ENCODE results near the gene ST7. TPM values are rescaled to one million over a fixed set of nuclear protein-coding genes. Genes with fewer than 3 reads are reported as not detected.

Gene ST7
- polyA plus RNA-seq, 1 donor (not counting 4 experiments of a cell fraction or from before 2014, with no cell fraction given) = 16.9 TPM

DNA sequence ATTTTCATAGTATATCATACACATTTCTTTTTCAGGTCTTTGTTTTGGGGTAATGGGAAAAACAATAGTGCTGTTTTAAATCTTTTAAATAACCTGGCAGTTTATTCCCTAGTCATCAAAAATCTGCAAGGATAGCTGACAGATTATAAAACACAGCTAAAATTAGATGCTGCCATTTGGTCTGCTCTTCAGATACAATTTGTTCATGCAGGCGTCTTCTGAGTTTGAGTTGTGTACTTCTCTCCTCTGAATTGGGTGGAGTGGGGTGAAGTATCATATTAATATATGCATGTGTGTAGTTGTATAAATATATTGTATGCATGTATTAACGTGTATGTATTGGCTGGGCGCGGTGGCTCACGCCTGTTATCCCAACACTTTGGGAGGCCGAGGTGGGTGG lies 42.9 kb upstream of the ST7 start:
- dilution Hi-C loops (cut with MboI; ENCODE audit: extremely low pct_ligation_motif_present, low sequenced_read_pairs) = no loop called here
- H3K4me2 ChIP-seq (ENCODE audit: control insufficient read depth, extremely low read depth, insufficient read depth, low read depth, low read length) = no peak overlapping the region
- no peaks in the 10 kb centered on the region for H3K9me1 ChIP-seq (ENCODE audit: control insufficient read depth, extremely low read depth, insufficient read depth, low read length)
- no peaks in the 10 kb centered on the region for H4K20me1 ChIP-seq (ENCODE audit: control insufficient read depth, extremely low read depth, insufficient read depth, low read length)
- FAIRE-seq (no peak), DNase-seq (ENCODE audit: low read depth, low spot score) (no peak)
- H3K9me3 ChIP-seq (ENCODE audit: control insufficient read depth, low read depth, low read length) = no peaks in the 10 kb centered on the region
- H3K9ac ChIP-seq (ENCODE audit: control insufficient read depth, extremely low read depth, insufficient read depth, low read length) = no peak overlapping the region
- H3K27me3 ChIP-seq (ENCODE audit: control insufficient read depth, extremely low read depth, insufficient read depth, low read length) = no peaks in the 10 kb centered on the region
- H3K4me3 ChIP-seq (ENCODE audit: control insufficient read depth in 2 of 3, extremely low read depth in 1 of 3, insufficient read depth in 2 of 3, low read depth in 1 of 3, low read length in 3 of 3) = no peak overlapping the region
- H2AFZ ChIP-seq (ENCODE audit: control insufficient read depth, low read length) = no peak overlapping the region
- H3K4me1 ChIP-seq (ENCODE audit: control insufficient read depth, extremely low read depth, insufficient read depth, low read length) = no peaks in the 10 kb centered on the region
- H3K27ac ChIP-seq (ENCODE audit: control insufficient read depth, insufficient read depth, low read length) = no peak overlapping the region
- no peak for TF ChIP-seq EZH2 (IDR thresholded peaks at IDR 0.05; ENCODE audit: low read length)
- TF ChIP-seq, protein P1, sequence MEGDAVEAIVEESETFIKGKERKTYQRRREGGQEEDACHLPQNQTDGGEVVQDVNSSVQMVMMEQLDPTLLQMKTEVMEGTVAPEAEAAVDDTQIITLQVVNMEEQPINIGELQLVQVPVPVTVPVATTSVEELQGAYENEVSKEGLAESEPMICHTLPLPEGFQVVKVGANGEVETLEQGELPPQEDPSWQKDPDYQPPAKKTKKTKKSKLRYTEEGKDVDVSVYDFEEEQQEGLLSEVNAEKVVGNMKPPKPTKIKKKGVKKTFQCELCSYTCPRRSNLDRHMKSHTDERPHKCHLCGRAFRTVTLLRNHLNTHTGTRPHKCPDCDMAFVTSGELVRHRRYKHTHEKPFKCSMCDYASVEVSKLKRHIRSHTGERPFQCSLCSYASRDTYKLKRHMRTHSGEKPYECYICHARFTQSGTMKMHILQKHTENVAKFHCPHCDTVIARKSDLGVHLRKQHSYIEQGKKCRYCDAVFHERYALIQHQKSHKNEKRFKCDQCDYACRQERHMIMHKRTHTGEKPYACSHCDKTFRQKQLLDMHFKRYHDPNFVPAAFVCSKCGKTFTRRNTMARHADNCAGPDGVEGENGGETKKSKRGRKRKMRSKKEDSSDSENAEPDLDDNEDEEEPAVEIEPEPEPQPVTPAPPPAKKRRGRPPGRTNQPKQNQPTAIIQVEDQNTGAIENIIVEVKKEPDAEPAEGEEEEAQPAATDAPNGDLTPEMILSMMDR (optimal IDR thresholded peaks at IDR 0.05 in 1 of 3, IDR thresholded peaks at IDR 0.05 in 1 of 3, conservative IDR thresholded peaks at IDR 0.05 in 1 of 3; ENCODE audit: extremely low read depth in 1 of 3, insufficient read depth in 2 of 3, low read length in 3 of 3) = no peak
- H3K36me3 ChIP-seq (ENCODE audit: control insufficient read depth in 2 of 2, extremely low read depth in 1 of 2, insufficient read depth in 2 of 2, low read length in 2 of 2) = peaks cover 5 to 7% of the 10 kb centered on the region in 2 experiments
- no peaks in the 10 kb centered on the region for H3K79me2 ChIP-seq (ENCODE audit: control insufficient read depth, insufficient read depth, low read length)

DNA sequence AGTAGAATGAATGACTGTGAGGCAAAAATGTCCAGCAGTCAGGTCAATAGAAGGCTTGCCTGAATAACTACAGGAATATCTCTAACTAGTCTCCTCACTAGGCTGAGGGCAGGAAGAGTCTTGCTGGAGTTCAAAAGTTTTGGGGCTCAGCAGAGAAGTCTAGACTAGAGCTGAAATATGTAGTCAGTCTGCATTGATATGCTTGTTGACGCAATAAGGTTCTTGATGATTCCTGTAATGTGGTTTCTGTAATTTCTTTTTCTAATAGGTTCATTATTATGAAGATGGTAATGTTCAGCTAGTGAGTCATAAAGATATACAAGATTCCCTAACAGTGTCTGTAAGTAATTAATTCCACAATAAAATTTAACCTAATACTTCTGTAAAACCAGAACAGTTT lies 41.5 kb upstream of the ST7 start:
- dilution Hi-C loops (cut with MboI; ENCODE audit: extremely low pct_ligation_motif_present, low sequenced_read_pairs) = no loop called here
- DNase-seq (ENCODE audit: low read depth, low spot score) (no peak), FAIRE-seq (no peak)
- Histone ChIP-seq H3K27ac (ENCODE audit: control insufficient read depth, insufficient read depth, low read length) (no peak overlapping the region), H3K9ac (ENCODE audit: control insufficient read depth, extremely low read depth, insufficient read depth, low read length) (no peak overlapping the region), H3K36me3 (ENCODE audit: control insufficient read depth in 2 of 2, extremely low read depth in 1 of 2, insufficient read depth in 2 of 2, low read length in 2 of 2) (peaks cover 7% of the 10 kb centered on the region in 2 experiments), H4K20me1 (ENCODE audit: control insufficient read depth, extremely low read depth, insufficient read depth, low read length) (no peaks in the 10 kb centered on the region), H3K4me2 (ENCODE audit: control insufficient read depth, extremely low read depth, insufficient read depth, low read depth, low read length) (no peak overlapping the region), H3K79me2 (ENCODE audit: control insufficient read depth, insufficient read depth, low read length) (no peaks in the 10 kb centered on the region), H2AFZ (ENCODE audit: control insufficient read depth, low read length) (no peak overlapping the region), H3K9me3 (ENCODE audit: control insufficient read depth, low read depth, low read length) (no peaks in the 10 kb centered on the region), H3K9me1 (ENCODE audit: control insufficient read depth, extremely low read depth, insufficient read depth, low read length) (no peaks in the 10 kb centered on the region), H3K4me1 (ENCODE audit: control insufficient read depth, extremely low read depth, insufficient read depth, low read length) (no peaks in the 10 kb centered on the region), H3K4me3 (ENCODE audit: control insufficient read depth in 2 of 3, extremely low read depth in 1 of 3, insufficient read depth in 2 of 3, low read depth in 1 of 3, low read length in 3 of 3) (no peak overlapping the region), H3K27me3 (ENCODE audit: control insufficient read depth, extremely low read depth, insufficient read depth, low read length) (no peaks in the 10 kb centered on the region)
- TF ChIP-seq EZH2 (IDR thresholded peaks at IDR 0.05; ENCODE audit: low read length) = no peak
- TF ChIP-seq, protein P1 (optimal IDR thresholded peaks at IDR 0.05 in 1 of 3, IDR thresholded peaks at IDR 0.05 in 1 of 3, conservative IDR thresholded peaks at IDR 0.05 in 1 of 3; ENCODE audit: extremely low read depth in 1 of 3, insufficient read depth in 2 of 3, low read length in 3 of 3) = no peak
